SK-MEL-5 (cell line): Measurements from ENCODE around the gene COL6A2. TPM values are rescaled to one million over a fixed set of nuclear protein-coding genes. Genes with fewer than 3 reads are reported as not detected.
"Not testable (repeated sequence)": the region's sequence is repeated elsewhere in the genome, so short reads cannot be mapped to it uniquely, and the experiment has no call there.

ENCODE experiments used
- DNase-seq: peaks from one replicate; pipeline ENCODE4 v3.0.0-alpha.2; 2016; ENCODE audit warnings: low read depth, low spot score
- in situ Hi-C: cut with HindIII; loops from 2 replicates; pipeline ENCODE4 v1.10.0; 2016; ENCODE audit warnings: low sequenced_read_pairs, high pct_unique_total_duplicates, low pct_unique_long_range_greater_than_20kb
- total RNA-seq: library from RNA; depleted of rRNA; stranded (reverse); fragments of >200 nt; shearing (Covaris generic); gene quantifications from 2 replicates; pipeline ENCODE4 v1.2.3, GENCODE V29; 2014

Gene COL6A2
- total RNA-seq, 1 experiment from 2014 or later: 21.3 TPM

DNA sequence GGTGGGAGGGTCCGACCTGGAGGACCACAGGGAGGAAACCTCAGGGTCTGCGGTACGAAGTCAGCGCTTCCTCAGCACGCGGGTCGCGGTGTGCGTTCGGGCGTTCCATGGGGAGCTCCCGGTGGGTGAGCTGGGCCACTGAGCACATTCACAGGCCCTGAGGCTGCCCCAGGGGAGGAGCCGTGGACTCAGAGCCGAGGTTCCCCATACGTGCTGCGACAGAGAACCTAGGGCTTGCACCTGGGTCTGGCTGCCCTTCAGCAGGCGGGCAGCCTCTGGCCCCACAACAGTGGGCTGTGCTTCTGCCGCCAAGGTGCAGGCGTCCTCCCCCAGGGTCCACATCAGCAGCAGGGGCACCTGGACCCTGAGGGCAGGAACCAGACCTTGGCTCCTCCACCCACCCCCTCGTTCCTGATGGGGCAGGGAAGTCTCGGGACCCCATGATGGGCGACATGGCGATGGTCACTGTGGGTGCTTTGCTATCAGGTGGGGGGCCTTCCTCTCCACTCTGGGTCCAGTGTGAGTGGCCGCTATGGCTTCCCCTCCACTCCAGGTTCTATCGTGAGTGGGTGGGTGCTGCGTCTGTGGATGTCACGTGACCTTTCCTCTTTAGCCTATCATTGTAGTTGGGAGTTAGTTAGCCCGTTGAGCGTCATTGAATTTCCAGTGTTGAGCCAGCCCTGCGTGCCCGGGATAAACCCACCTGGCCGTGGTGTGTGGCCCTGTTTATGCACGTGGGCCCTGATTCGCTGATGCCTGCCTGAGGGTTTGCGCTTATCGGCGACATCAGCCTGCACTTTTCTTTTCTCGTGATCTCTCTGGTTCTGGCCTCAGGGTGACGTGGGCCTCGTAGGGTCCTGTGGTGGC is 29.6 kb downstream of the COL6A2 start:
- in situ Hi-C loops: no loop called here
- no peak for DNase-seq

DNA sequence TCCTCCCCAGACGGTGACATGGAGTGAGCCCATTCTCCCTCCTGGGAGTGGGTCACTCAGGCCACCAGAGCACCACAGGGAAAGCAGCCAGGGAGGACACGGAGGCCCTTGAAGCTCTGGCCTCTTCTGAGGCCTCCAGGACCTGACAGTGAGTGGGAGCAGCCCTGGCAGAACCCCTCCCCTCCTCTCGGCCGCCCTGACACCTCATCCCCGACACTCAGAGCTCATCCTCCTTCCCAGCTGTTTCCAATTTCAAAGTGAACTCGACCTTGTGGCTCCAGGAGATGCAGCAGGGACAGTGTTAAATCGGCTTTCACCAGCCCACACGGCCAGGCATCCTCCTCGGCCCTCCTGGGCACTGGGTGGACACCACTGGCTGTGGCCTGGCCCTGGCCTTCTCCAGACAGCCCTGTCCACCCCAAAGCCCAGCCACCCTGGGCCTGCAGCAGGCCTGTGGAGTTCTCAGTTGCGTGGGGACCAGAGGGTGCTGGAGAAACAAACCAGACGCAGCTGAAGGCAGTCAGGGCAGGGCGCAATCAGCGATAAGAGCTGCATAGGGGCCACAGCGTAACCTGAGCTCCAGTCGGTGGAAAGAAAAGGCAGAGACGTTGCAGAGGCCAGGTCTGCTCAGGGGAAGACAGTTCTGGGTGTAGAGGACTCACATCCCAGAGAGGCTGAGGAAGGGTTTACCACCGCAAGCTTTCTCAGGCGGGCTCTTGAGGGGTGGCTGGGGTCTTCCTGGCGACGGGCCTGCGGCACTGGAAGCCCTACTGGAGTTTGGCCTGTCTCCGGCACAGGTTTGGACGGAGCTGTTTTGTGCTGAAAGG is 30.4 kb downstream of the COL6A2 start:
- in situ Hi-C loops: no loop called here
- DNase-seq: no peak

DNA sequence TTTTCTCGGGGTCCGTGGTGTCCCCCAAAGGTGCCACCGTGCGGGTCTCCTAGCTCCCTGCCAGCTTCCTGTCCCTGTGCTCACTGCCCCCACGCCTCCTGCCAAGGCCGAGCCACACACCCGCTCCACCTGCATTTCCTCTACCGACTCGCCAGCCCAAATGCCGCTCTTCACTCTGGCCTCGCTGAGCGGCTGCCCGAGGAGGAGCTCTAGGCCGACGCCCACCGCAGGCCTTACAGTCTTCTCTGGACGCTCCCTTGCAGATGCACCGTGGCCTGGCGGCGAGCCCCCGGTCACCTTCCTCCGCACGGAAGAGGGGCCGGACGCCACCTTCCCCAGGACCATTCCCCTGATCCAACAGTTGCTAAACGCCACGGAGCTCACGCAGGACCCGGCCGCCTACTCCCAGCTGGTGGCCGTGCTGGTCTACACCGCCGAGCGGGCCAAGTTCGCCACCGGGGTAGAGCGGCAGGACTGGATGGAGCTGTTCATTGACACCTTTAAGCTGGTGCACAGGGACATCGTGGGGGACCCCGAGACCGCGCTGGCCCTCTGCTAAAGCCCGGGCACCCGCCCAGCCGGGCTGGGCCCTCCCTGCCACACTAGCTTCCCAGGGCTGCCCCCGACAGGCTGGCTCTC is 31.1 kb downstream of the COL6A2 start:
- in situ Hi-C loops: no loop called here
- no peak for DNase-seq

DNA sequence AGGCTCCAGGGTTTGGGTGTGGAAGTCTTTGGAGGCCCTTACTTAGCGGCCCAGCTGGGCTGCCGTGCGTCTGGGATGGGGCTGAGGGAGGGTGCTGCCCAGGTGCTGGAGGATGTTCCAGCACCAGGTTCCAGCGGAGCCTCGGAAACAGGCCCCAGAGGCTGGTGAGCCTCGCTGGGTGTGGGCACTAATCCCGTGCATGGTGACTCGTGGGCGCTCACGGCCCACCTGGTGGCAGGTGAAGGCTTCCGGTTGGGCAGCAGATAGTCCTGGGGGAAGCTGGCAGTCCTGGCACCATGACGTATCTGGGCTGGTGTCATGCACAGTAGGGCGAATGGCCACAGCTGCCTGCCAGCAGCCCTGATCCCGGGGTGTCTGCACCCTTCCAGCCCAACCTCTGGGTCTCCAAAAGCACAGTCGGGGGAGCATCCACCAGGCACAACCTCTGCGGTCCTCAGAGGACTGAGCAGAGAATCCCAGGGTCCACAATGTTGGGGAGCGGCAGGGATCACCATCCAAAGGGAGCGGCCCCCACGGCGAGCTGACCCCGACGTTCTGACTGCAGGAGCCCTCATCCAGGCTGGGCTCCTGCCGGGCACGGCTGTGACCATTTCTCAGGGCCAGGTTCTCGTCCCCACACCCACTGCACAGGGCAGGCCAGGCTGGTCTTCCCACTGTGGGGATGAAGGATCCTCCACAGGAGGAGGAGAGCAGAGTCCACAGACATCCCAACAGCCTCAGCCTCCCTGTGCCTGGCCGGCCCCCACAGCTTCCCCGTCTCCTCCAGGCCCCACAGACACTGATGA is 32.1 kb downstream of the COL6A2 start:
- in situ Hi-C loops: no loop called here
- DNase-seq: no peak

DNA sequence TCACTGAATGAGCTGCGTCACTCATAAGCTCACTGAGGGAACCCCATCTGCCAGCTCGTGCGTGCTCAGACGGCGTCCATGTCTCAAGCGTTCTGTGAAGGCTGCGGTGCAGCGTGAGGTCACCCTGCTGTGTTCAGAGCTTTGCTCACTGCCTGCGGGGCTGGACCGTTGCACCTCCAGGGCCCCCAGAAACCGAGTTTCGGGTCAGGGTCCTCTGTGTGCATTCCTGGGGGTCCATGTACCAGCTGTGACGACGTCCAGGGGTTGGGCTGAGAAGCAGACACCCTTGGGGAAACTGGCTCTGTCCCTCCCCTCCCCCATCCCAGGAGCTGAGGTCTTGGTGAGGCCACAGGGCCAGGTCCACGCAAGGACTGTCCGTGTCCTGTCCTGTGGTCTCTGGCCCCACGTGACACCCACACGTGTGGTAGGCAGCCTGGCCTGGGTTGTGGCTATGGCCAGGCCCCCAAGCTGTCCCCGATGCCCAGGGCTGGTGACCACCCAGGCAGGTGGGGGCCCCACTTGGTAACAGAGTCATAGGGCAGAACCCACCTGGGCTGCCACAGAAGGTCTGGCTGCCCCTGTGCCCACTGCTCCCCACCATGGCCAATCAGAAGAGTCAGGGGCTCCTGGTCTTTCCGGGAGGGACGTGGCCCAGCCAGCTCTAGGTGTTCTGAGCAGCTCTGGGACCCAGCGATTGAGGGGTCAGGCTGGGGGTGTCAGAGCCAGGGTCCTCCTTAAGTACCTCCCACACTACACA is 33.1 kb downstream of the COL6A2 start:
- in situ Hi-C loops: no loop called here
- DNase-seq: no peak

DNA sequence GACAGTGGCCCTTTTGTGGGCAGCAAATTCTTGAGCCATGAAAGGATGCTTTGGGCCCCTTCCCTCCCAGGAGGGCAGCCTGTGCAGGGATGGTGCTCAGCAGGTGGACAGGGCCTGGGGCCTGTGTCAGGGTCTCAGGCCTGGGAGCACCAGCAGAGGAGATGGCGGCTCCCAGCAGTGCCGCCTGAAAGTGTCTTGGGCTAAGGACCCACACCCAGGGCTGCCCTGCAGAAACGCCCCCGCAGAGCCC is 33.6 kb downstream of the COL6A2 start:
- in situ Hi-C loops: no loop called here
- DNase-seq: no peak

DNA sequence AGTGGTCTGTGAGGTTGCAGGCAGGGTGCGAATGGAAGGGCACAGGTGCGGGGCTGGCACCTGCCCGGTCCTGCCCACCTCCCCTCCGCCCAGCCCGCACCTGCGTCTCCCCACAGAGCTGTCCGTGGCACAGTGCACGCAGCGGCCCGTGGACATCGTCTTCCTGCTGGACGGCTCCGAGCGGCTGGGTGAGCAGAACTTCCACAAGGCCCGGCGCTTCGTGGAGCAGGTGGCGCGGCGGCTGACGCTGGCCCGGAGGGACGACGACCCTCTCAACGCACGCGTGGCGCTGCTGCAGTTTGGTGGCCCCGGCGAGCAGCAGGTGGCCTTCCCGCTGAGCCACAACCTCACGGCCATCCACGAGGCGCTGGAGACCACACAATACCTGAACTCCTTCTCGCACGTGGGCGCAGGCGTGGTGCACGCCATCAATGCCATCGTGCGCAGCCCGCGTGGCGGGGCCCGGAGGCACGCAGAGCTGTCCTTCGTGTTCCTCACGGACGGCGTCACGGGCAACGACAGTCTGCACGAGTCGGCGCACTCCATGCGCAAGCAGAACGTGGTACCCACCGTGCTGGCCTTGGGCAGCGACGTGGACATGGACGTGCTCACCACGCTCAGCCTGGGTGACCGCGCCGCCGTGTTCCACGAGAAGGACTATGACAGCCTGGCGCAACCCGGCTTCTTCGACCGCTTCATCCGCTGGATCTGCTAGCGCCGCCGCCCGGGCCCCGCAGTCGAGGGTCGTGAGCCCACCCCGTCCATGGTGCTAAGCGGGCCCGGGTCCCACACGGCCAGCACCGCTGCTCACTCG is 34.1 kb downstream of the COL6A2 start:
- no peak for DNase-seq
- in situ Hi-C loops: no loop called here

DNA sequence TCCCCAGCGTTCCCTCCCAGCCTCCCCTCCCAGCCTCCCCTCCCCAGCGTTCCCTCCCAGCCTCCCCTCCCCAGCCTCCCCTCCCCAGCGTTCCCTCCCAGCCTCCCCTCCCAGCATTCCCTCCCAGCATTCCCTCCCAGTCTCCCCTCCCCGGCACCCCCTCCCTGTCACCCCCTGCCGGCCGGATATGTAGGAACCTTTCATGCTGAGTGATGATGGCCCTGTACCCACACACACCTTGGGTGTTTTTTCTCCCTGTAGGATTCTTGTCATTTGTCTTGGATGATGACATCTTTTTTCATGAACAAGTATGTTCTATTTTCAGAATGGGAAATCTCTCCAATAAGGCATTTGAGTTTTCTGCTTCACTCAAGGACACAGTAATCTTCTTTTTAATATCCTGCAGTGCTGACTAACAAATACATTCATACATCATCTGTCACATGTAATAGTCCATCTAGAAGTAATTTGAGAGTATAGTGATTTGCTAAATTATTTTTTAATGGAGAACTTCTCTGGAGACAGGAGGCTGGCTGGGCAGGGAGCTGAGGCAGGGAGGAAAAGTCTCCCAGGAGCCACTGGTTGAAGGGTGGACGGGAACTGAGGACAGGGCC is 38.0 kb downstream of the COL6A2 start:
- no peak for DNase-seq
- in situ Hi-C loops: no loop called here

DNA sequence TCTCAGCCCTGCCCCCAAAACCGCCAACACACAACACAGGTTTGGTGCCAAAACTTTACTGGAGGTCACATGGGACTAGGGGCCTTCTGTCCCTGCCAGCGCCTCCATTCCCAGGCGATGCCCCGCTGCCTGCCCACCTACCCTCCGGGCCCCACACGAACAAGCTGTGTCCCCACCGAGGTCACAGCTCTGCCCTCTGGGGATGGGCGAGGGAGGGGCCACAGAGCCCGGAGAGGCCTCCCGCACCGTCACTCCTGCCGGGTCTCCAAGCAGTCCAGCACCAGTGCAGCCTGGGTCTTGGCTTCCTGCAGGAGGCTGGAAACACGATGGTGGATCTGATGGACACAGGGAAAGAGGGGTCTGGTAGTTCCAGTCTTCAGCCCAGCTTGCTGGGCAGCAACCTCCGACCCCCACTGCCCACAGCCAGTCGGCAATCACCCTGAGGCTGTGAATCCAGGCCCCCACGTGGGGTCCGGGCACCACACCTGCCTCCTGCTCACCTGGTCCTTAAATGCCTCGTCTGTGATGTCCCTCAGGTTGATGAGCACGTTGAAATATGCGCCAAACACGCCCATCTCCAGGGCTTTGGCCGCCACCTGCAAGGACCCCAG is 38.9 kb downstream of the COL6A2 start:
- no peak for DNase-seq
- in situ Hi-C loops: no loop called here

DNA sequence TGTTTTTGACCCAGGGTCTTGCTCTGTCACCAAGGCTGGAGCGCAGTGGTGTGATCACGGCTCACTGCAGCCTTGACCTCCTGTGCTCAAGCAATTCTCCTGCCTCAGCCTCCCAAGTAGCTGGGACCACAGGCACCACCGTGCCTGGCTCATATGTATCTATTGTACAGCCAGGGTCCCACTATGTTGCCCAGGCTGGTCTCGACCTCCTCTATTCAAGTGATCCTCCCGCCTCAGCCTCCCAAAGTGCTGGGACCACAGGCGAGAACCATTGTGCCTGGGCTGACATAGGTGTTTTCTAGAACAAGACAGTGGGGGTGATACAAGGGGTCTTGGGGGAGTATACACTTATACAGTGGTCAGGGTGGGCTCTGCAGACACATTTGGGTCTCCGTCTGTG is 40.0 kb downstream of the COL6A2 start:
- in situ Hi-C loops: no loop called here
- DNase-seq: no peak

DNA sequence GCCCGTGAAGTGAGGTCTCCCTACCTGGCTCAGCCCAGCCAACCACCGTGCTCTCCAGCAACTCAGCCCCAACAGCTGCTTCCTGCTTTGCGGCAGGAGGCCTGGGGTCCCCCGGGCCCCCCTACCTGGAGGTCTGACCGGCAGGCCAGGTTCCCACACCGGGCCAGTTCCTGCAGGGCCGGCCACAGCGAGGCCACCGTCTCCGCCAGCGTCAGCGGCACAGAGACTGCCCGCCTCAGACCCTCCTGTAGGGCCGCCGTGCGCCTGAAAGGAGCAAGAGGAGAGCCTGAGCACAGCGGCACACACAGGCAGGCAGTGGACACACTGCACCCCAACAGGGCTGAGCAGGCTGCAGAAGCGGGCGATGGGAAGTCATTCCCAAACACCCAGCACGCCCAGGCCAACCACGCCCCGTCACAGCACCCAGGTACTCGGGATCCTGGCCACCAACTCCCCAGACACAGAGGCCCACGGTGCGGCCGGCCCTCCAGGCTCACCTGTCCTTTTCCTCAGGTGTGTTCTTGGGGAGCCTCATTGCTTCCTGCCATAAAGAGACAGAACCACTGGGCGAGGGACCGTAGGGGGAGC is 40.6 kb downstream of the COL6A2 start:
- in situ Hi-C loops: no loop called here
- no peak for DNase-seq

DNA sequence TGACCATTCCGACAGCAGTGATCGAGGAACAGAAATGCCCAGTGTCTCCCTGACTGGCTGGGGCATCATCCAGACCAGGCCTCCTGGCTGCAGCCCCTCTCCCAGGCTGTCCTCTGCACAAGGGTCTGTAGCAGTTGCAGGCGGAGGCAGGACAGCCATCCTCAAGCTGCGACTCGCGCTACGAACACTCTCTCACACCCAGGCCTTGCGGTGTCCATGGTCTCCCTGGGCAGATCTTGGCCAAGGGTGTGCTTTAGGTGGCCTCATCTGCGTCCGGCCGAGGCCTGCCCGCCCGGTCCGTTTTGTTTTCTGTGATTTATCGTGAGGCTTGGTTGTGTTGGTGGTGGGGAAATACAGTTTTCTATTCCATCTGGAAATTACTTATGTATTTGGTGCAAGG is 41.8 kb downstream of the COL6A2 start:
- in situ Hi-C loops: no loop called here
- no peak for DNase-seq

DNA sequence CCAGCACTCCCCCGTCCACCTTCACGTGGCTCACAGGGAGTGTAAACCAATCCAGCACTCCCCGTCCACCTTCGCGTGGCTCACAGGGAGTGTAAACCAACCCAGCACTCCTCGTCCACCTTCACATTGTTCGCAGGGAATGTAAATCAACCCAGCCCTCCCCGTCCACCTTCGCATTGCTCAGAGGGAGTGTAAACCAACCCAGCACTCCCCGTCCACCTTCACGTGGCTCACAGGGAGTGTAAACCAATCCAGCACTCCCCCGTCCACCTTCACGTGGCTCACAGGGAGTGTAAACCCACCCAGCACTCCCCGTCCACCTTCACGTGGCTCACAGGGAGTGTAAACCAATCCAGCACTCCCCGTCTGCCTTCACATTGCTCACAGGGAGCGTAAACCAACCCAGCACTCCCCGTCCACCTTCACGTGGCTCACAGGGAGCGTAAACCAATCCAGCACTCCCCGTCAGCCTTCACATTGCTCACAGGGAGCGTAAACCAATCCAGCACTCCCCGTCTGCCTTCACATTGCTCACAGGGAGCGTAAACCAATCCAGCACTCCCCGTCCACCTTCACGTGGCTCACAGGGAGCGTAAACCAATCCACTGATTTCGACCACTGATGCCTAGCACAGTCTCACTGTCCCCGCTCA is 42.6 kb downstream of the COL6A2 start:
- DNase-seq, in situ Hi-C loops: not testable (repeated sequence)

DNA sequence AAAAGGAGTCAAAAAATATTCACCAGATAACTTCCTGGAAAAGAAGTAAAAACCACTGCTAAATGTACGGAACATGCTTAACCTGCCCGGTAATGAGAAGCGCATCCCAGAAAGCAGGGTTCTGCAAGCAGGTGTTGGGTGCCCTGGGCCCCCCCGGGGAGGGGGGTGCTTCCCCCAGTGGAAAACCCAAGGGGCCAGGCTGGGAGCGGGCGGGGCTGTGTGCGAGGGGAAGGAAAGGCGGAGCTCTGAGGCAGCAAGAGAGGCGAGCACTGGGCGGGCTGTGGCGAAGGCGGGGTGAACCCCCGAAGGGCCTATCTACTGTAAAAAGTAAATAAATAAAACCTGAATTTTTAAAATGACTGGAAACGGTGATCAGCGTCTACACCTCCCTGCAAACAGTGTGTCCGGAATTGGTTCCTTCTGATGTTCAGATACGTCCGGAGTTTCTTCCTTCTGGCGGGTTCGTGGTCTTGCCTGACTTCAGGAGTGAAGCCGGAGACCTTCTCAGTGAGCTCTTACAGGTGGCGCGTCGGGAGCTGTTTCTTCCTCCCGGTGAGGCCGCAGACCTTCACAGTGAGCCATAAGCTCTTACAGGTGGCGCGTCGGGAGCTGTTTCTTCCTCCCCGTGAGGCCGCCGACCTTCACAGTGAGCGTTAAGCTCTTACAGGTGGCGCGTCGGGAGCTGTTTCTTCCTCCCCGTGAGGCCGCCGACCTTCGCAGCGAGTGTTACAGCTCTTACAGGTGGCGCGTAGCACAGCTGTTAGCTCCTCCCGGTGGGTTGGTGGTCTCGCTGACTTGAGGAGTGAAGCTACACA is 44.1 kb downstream of the COL6A2 start:
- no peak for DNase-seq
- in situ Hi-C loops: no loop called here
